OCI-LY1 (cell line): ENCODE results near the gene WDSUB1.

Experiments used
- H2AFZ ChIP-seq: fragments of 200-600 bp; sonication (generic), shearing (Covaris generic); 2 replicates; pipeline ENCODE4 v1.6.0; 2014; ENCODE audit warnings: antibody characterized with exemption, mild to moderate bottlenecking, low read length
- H3F3A ChIP-seq: fragments of 200-600 bp; sonication (generic), shearing (Covaris generic); 2 replicates; pipeline ENCODE4 v1.6.0; 2014; ENCODE audit warnings: mild to moderate bottlenecking, antibody characterized with exemption, low read length, moderate library complexity; ENCODE audit not compliant: insufficient read depth
- H3K27ac ChIP-seq: fragments of 200-600 bp; sonication (generic); 2 replicates; pipeline ENCODE4 v1.5.1; 2014; ENCODE audit warnings: low read length, mixed run types, mild to moderate bottlenecking, low read depth; ENCODE audit not compliant: poor library complexity, severe bottlenecking
- H3K27me3 ChIP-seq: fragments of 200-600 bp; sonication (generic); 2 replicates; pipeline ENCODE4 v1.6.0; 2014; ENCODE audit warnings: antibody characterized with exemption, mild to moderate bottlenecking, low read length, moderate library complexity; ENCODE audit not compliant: insufficient read depth
- H3K36me3 ChIP-seq: fragments of 200-600 bp; sonication (generic); 2 replicates; pipeline ENCODE4 v1.6.1; 2014; ENCODE audit warnings: mild to moderate bottlenecking, antibody characterized with exemption, low read length, moderate library complexity, mixed read lengths; ENCODE audit not compliant: insufficient read depth
- H3K4me1 ChIP-seq: fragments of 200-600 bp; sonication (generic); 2 replicates; pipeline ENCODE4 v1.5.1; 2014; ENCODE audit warnings: mild to moderate bottlenecking, low read length, moderate library complexity; ENCODE audit not compliant: insufficient read depth, severe bottlenecking
- H3K4me2 ChIP-seq: fragments of 200-600 bp; sonication (generic), shearing (Covaris generic); 2 replicates; pipeline ENCODE4 v1.6.1; 2014; ENCODE audit warnings: low read length
- H3K4me3 ChIP-seq: fragments of 200-600 bp; sonication (generic); 2 replicates; pipeline ENCODE4 v1.5.1; 2014; ENCODE audit warnings: low read length, low read depth, mild to moderate bottlenecking, mixed read lengths; ENCODE audit not compliant: poor library complexity, severe bottlenecking
- H3K79me2 ChIP-seq: fragments of 200-600 bp; shearing (Covaris generic); 2 replicates; pipeline ENCODE4 v1.6.1; 2016; ENCODE audit warnings: mixed run types, low read length, mixed read lengths; ENCODE audit not compliant: insufficient read depth
- H3K9ac ChIP-seq: fragments of 200-600 bp; sonication (generic), shearing (Covaris generic); 2 replicates; pipeline ENCODE4 v1.6.1; 2014; ENCODE audit warnings: mild to moderate bottlenecking, low read length, mixed read lengths
- H3K9me2 ChIP-seq: fragments of 200-600 bp; sonication (generic), shearing (Covaris generic); 2 replicates; pipeline ENCODE4 v1.6.1; 2014; ENCODE audit warnings: low read depth, mild to moderate bottlenecking, low read length, mixed read lengths
- H3K9me3 ChIP-seq: fragments of 200-600 bp; shearing (Covaris generic); 2 replicates; pipeline ENCODE4 v1.6.1; 2014; ENCODE audit warnings: low read length, mixed read lengths
- H4K20me1 ChIP-seq: fragments of 200-600 bp; sonication (generic), shearing (Covaris generic); 2 replicates; pipeline ENCODE4 v1.6.0; 2016; ENCODE audit warnings: mild to moderate bottlenecking, low read length; ENCODE audit not compliant: insufficient read depth
- EZH2 ChIP-seq: fragments of 200-600 bp; sonication (generic), shearing (Covaris generic); IDR thresholded peaks from 2 replicates; pipeline ENCODE4 v1.8.0; 2017; ENCODE audit warnings: borderline replicate concordance, mixed run types, mild to moderate bottlenecking, antibody characterized with exemption, low read length, moderate library complexity, mixed read lengths
- TF ChIP-seq, protein P1 (sequence below): fragments of 200-600 bp; sonication (generic), shearing (Covaris generic); IDR thresholded peaks from 2 replicates; pipeline ENCODE4 v1.5.1; 2017; ENCODE audit warnings: mild to moderate bottlenecking, antibody characterized with exemption, low read length, moderate library complexity, mixed read lengths

The WDSUB1 gene

DNA sequence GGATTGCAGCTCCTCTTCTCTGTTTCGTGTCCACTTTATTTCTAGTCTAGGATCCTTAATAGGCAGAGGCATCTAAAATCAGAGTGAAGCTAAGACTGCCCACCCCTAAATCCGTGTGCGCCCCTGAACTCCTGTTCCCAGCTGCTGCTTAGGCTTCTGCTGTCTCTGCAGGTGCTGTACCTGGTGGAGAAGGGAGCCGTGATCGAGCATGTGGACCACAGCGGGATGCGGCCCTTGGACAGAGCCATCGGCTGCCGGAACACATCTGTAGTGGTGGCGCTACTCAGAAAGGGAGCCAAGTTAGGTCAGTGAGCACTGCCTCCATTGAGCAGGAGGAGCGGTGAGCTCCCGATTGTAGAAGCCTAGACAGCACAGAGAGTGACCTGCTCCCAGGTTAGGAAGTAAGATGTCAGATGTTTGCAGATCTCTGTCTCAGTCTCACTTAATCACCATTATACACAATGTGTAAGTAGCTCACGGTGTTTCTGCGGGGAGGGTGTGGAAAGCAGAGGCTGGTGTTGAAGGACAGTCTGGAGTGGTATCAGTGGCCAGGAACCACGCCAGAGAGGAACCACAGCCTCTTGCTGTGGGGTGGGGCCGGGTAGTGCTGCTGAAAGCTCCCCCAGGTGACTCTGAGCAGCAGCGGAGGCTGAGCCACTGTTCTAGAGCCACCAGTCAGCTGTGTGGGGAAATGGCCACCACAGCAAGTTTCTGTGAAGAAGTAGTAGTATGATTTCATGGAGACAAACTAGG, 62.3 kb downstream of the WDSUB1 start:
- no peaks in the 10 kb centered on the region for H3K36me3 ChIP-seq
- H2AFZ ChIP-seq = no peak overlapping the region
- no peak overlapping the region for H3K9ac ChIP-seq

DNA sequence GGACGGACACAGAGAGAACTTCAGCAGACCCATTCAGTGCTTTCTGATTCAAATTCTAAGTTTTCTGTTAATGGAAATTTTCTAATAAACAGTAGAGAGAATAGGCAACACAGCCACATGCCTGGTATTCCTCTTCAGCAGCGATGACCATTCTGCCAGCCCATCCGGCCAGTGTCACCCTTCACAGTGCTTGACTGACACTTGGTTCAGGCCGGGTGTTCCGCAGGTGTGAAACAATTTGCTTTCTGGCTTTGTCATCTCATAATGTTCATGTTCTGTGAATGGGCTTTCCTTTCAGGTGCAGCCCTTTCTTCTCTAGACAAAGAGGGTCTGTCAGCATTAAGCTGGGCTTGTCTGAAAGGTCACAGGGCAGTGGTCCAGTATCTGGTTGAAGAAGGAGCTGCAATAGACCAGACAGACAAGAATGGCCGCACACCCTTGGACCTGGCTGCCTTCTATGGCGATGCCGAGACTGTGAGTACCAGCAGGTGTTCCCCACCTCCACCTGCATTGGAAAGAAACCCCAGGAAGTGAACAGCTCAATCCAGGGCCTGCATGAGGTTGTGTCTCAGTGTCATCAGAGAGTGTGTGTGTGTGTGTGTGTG, 67.0 kb downstream of the WDSUB1 start:
- no peaks in the 10 kb centered on the region for H3K36me3 ChIP-seq
- H3K79me2 ChIP-seq = no peaks in the 10 kb centered on the region
- no peaks in the 10 kb centered on the region for H3K27me3 ChIP-seq

More for the DNA sequence above, 62.3 kb downstream of the WDSUB1 start:
- H3K79me2 ChIP-seq = no peaks in the 10 kb centered on the region
- H3K9me2 ChIP-seq = no peaks in the 10 kb centered on the region
- H3K4me1 ChIP-seq = peaks cover 14% of the 10 kb centered on the region
- H3K27ac ChIP-seq = no peak overlapping the region
- no peak overlapping the region for H3K4me2 ChIP-seq
- TF ChIP-seq, protein P1, sequence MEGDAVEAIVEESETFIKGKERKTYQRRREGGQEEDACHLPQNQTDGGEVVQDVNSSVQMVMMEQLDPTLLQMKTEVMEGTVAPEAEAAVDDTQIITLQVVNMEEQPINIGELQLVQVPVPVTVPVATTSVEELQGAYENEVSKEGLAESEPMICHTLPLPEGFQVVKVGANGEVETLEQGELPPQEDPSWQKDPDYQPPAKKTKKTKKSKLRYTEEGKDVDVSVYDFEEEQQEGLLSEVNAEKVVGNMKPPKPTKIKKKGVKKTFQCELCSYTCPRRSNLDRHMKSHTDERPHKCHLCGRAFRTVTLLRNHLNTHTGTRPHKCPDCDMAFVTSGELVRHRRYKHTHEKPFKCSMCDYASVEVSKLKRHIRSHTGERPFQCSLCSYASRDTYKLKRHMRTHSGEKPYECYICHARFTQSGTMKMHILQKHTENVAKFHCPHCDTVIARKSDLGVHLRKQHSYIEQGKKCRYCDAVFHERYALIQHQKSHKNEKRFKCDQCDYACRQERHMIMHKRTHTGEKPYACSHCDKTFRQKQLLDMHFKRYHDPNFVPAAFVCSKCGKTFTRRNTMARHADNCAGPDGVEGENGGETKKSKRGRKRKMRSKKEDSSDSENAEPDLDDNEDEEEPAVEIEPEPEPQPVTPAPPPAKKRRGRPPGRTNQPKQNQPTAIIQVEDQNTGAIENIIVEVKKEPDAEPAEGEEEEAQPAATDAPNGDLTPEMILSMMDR = no peak
- no peak for TF ChIP-seq EZH2
- no peaks in the 10 kb centered on the region for H3F3A ChIP-seq
- H3K9me3 ChIP-seq = no peaks in the 10 kb centered on the region
- H4K20me1 ChIP-seq = no peaks in the 10 kb centered on the region
- H3K4me3 ChIP-seq = no peak overlapping the region
- no peaks in the 10 kb centered on the region for H3K27me3 ChIP-seq

GRCh38 chr2:159218389-159218788, 68.1 kb downstream of the WDSUB1 start:
- Histone ChIP-seq H3K36me3 (no peaks in the 10 kb centered on the region), H3F3A (no peaks in the 10 kb centered on the region), H3K9ac (no peak overlapping the region), H3K9me3 (no peaks in the 10 kb centered on the region), H3K27ac (no peak overlapping the region), H3K9me2 (no peaks in the 10 kb centered on the region), H3K4me3 (no peak overlapping the region), H3K27me3 (no peaks in the 10 kb centered on the region), H3K4me1 (no peaks in the 10 kb centered on the region), H3K4me2 (no peak overlapping the region), H2AFZ (no peak overlapping the region), H4K20me1 (no peaks in the 10 kb centered on the region), H3K79me2 (no peaks in the 10 kb centered on the region)
- TF ChIP-seq, protein P1 = no peak

More for the DNA sequence above, 67.0 kb downstream of the WDSUB1 start:
- H2AFZ ChIP-seq = no peak overlapping the region
- H4K20me1 ChIP-seq = no peaks in the 10 kb centered on the region
- no peaks in the 10 kb centered on the region for H3K4me1 ChIP-seq
- no peak overlapping the region for H3K27ac ChIP-seq
- TF ChIP-seq EZH2 = no peak
- TF ChIP-seq, protein P1 = no peak
- no peak overlapping the region for H3K9ac ChIP-seq
- no peaks in the 10 kb centered on the region for H3K9me2 ChIP-seq
- H3F3A ChIP-seq = no peaks in the 10 kb centered on the region
- H3K4me2 ChIP-seq = no peak overlapping the region
- no peaks in the 10 kb centered on the region for H3K9me3 ChIP-seq
- no peak overlapping the region for H3K4me3 ChIP-seq
